ENCODE measurements around the gene HS6ST3.
"Not testable (repeated sequence)": the region's sequence is repeated elsewhere in the genome, so short reads cannot be mapped to it uniquely, and the experiment has no call there.

Gene HS6ST3

GRCh38 chr13:96460609-96461008 lies 370.7 kb downstream of the HS6ST3 start:
- DNase-seq = no peak

GRCh38 chr13:96473526-96474180 lies 383.7 kb downstream of the HS6ST3 start:
- DNase-seq = no peak

GRCh38 chr13:96474181-96474557 lies 384.3 kb downstream of the HS6ST3 start:
- DNase-seq = no peak

GRCh38 chr13:96475103-96475502 lies 385.2 kb downstream of the HS6ST3 start:
- DNase-seq = no peak

GRCh38 chr13:96481482-96481881 lies 391.6 kb downstream of the HS6ST3 start:
- no peak for DNase-seq

- DNase-seq = no peak
Measured at GRCh38 chr13:96490496-96490989, 400.6 kb downstream of the HS6ST3 start.

- no peak for DNase-seq
Measured at GRCh38 chr13:96491103-96491502, 401.2 kb downstream of the HS6ST3 start.

- no peak for DNase-seq
Measured at GRCh38 chr13:96492766-96493165, 402.9 kb downstream of the HS6ST3 start.

GRCh38 chr13:96499656-96500055 lies 409.7 kb downstream of the HS6ST3 start:
- no peak for DNase-seq

GRCh38 chr13:96500953-96501352 lies 411.0 kb downstream of the HS6ST3 start:
- DNase-seq = no peak

GRCh38 chr13:96503481-96503880 lies 413.6 kb downstream of the HS6ST3 start:
- no peak for DNase-seq

GRCh38 chr13:96511587-96511986 lies 421.7 kb downstream of the HS6ST3 start:
- DNase-seq = no peak

GRCh38 chr13:96519380-96519779 lies 429.5 kb downstream of the HS6ST3 start:
- DNase-seq = no peak

- not testable (repeated sequence) for DNase-seq
Measured at GRCh38 chr13:96524398-96525020, 434.6 kb downstream of the HS6ST3 start.

GRCh38 chr13:96525715-96526114 lies 435.8 kb downstream of the HS6ST3 start:
- no peak for DNase-seq

- DNase-seq = no peak
Measured at GRCh38 chr13:96527497-96527896, 437.6 kb downstream of the HS6ST3 start.

GRCh38 chr13:96532804-96533203 lies 442.9 kb downstream of the HS6ST3 start:
- DNase-seq = no peak

GRCh38 chr13:96533408-96533807 lies 443.5 kb downstream of the HS6ST3 start:
- no peak for DNase-seq

- DNase-seq = no peak
Measured at GRCh38 chr13:96539791-96540190, 449.9 kb downstream of the HS6ST3 start.

- DNase-seq = no peak
Measured at GRCh38 chr13:96540670-96541069, 450.8 kb downstream of the HS6ST3 start.

GRCh38 chr13:96542986-96543385 lies 453.1 kb downstream of the HS6ST3 start:
- DNase-seq = no peak

- DNase-seq = no peak
Measured at GRCh38 chr13:96544957-96545356, 455.1 kb downstream of the HS6ST3 start.

- DNase-seq = no peak
Measured at GRCh38 chr13:96546463-96546862, 456.6 kb downstream of the HS6ST3 start.

GRCh38 chr13:96551546-96551945 lies 461.6 kb downstream of the HS6ST3 start:
- no peak for DNase-seq

- DNase-seq = no peak
Measured at GRCh38 chr13:96552559-96552958, 462.7 kb downstream of the HS6ST3 start.
